ENCODE measurements around the gene AK5.

- TF ChIP-seq CTCF (IDR thresholded peaks at IDR 0.05) (no peak), POLR2A (IDR thresholded peaks at IDR 0.05) (no peak)
Measured at GRCh38 chr1:77348549-77348948, 66.7 kb downstream of the AK5 start.
